Neural progenitor cell (in vitro differentiated cells): ENCODE data around the gene CNOT4.

Source experiments
- EZH2 ChIP-seq: fragments of 200-600 bp; sonication (generic); IDR thresholded peaks from 2 replicates; pipeline ENCODE4 v1.6.1; 2017; ENCODE audit warnings: antibody characterized with exemption, mild to moderate bottlenecking, moderate library complexity
- EZH2phosphoT487 ChIP-seq: fragments of 200-600 bp; sonication (generic); IDR thresholded peaks from 2 replicates; pipeline ENCODE4 v1.6.1; 2017; ENCODE audit warnings: antibody characterized with exemption
- TF ChIP-seq, protein P1 (sequence below): fragments of 200-600 bp; sonication (generic); IDR thresholded peaks from 2 replicates; pipeline ENCODE4 v1.5.1; 2017; ENCODE audit warnings: antibody characterized with exemption, mild to moderate bottlenecking

DNA sequence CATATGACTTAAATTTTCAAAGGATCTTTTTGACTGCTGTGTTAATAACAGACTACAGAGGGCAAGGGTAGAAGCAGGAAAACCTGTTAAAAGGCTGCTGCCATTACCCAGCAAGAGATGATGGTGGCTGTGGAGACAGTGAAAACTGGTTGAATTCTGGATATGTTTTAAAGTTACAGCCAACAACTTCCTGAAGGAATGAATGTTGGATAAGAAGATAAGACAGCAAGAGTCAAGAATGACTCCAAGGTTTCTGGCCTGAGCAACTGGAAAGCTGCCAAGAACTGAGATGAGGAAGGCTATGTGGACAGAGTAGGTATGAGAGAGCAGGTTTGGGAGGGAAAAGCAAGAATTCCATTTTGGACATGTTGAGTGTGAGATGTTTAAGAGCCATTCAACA lies 19.1 kb downstream of the CNOT4 start:
- TF ChIP-seq, protein P1, sequence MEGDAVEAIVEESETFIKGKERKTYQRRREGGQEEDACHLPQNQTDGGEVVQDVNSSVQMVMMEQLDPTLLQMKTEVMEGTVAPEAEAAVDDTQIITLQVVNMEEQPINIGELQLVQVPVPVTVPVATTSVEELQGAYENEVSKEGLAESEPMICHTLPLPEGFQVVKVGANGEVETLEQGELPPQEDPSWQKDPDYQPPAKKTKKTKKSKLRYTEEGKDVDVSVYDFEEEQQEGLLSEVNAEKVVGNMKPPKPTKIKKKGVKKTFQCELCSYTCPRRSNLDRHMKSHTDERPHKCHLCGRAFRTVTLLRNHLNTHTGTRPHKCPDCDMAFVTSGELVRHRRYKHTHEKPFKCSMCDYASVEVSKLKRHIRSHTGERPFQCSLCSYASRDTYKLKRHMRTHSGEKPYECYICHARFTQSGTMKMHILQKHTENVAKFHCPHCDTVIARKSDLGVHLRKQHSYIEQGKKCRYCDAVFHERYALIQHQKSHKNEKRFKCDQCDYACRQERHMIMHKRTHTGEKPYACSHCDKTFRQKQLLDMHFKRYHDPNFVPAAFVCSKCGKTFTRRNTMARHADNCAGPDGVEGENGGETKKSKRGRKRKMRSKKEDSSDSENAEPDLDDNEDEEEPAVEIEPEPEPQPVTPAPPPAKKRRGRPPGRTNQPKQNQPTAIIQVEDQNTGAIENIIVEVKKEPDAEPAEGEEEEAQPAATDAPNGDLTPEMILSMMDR = no peak
- no peak for TF ChIP-seq EZH2
- no peak for TF ChIP-seq EZH2phosphoT487
